HepG2 (cell line): ENCODE data around the gene FCER1A. TPM values are rescaled to one million over a fixed set of nuclear protein-coding genes. Genes with fewer than 3 reads are reported as not detected.

Source experiments
- KAT7 ChIP-seq: IDR thresholded peaks from 2 replicates; pipeline ENCODE4 v1.6.1; 2018; ENCODE audit warnings: borderline replicate concordance, missing compliant biosample characterization
- SRF ChIP-seq: IDR thresholded peaks from 2 replicates; pipeline ENCODE4 v1.6.1; 2011; ENCODE audit warnings: mild to moderate bottlenecking, low read depth, low read length, moderate library complexity
- TMF1 ChIP-seq: sonication (generic); formaldehyde crosslinking; IDR thresholded peaks from 2 replicates; pipeline ENCODE4 v1.8.1; 2022; ENCODE audit warnings: low read depth, missing genetic modification reagents
- ZNF207 ChIP-seq: fragments of 450-650 bp; IDR thresholded peaks from 2 replicates; pipeline ENCODE4 v1.6.1; 2016; ENCODE audit warnings: antibody characterized with exemption, borderline replicate concordance
- ZNF570 ChIP-seq: sonication (generic); formaldehyde crosslinking; IDR thresholded peaks from 2 replicates; pipeline ENCODE4 v1.4.0; 2020; ENCODE audit warnings: mild to moderate bottlenecking, missing genetic modification reagents, borderline replicate concordance
- ZNF850 ChIP-seq: sonication (generic); formaldehyde crosslinking; conservative IDR thresholded peaks from 2 replicates; pipeline ENCODE4 v1.9.0; 2021; ENCODE audit warnings: mild to moderate bottlenecking, missing genetic modification reagents
- polyA plus RNA-seq, 8 experiments: library from polyadenylated mRNA; depleted of rRNA in 3 of 8; stranded (reverse) in 7 of 8; unstranded in 1 of 8; fragments of >200 nt; fragmentation: Illumina TruSeq in 4 of 8; extraction: Trizol in 4 of 8; gene quantifications; 2 replicates each; pipeline versions ENCODE4 v1.2.1 to v1.2.3, GENCODE V29; 2011 to 2016; ENCODE audit warnings: low read depth in 4 of 8, missing spikeins in 1 of 8, mixed read lengths in 1 of 8; ENCODE audit not compliant: insufficient read depth in 1 of 8
- total RNA-seq, 5 experiments: library from RNA; depleted of rRNA; stranded (reverse); fragments of >200 nt; fragmentation: Illumina TruSeq; extraction: Trizol; gene quantifications; 2 replicates each; pipeline ENCODE4 v1.2.3, GENCODE V29; 2016; ENCODE audit warnings: low read depth in 1 of 5
- TF ChIP-seq, protein P1 (sequence below): sonication (generic); formaldehyde crosslinking; IDR thresholded peaks from 2 replicates; pipeline ENCODE4 v1.5.1; 2020; ENCODE audit warnings: mild to moderate bottlenecking, missing genetic modification reagents
- TF ChIP-seq, protein P2 (sequence below): sonication (generic); formaldehyde crosslinking; IDR thresholded peaks from 2 replicates; pipeline ENCODE4 v1.4.0; 2020; ENCODE audit warnings: mild to moderate bottlenecking, missing genetic modification reagents
- TF ChIP-seq, protein P3 (sequence below): sonication (generic); formaldehyde crosslinking; IDR thresholded peaks from 2 replicates; pipeline ENCODE4 v1.4.0; 2020; ENCODE audit warnings: missing genetic modification reagents, mild to moderate bottlenecking, borderline replicate concordance

FCER1A gene
- total and polyA plus RNA-seq, 2 of the 13 experiments (the other 11 are each of a cell fraction or from before 2014, with no cell fraction given) = not detected

DNA sequence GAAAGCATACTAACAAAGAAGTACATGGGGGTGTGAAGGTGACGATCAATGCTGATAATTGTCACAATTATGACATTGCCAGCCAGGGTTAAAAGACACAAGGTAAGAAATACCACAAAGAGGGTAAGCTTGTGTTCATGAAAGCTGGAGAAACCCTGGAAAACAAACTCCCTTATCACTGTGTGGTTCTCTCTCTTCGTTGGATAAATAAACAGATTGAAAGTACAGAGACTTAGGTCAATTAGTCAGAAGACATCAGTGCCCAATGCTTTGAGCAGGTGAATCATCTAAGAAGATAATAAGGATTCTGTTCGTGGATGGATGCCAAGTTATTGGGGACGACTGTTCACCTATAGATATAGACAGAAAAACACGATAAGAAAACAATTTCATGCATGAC lies 22.4 kb upstream of the FCER1A start (continued):
- TF ChIP-seq, protein P1, sequence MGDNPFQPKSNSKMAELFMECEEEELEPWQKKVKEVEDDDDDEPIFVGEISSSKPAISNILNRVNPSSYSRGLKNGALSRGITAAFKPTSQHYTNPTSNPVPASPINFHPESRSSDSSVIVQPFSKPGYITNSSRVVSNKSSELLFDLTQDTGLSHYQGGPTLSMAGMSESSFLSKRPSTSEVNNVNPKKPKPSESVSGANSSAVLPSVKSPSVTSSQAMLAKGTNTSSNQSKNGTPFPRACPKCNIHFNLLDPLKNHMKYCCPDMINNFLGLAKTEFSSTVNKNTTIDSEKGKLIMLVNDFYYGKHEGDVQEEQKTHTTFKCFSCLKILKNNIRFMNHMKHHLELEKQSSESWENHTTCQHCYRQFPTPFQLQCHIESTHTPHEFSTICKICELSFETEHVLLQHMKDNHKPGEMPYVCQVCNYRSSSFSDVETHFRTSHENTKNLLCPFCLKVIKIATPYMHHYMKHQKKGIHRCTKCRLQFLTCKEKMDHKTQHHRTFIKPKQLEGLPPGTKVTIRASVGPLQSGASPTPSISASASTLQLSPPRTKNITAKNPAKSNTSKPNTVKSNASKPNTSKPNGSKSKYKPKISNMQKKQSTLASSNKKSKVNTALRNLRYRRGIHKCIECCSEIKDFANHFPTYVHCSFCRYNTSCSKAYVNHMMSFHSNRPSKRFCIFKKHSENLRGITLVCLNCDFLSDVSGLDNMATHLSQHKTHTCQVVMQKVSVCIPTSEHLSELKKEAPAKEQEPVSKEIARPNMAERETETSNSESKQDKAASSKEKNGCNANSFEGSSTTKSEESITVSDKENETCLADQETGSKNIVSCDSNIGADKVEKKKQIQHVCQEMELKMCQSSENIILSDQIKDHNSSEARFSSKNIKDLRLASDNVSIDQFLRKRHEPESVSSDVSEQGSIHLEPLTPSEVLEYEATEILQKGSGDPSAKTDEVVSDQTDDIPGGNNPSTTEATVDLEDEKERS = no peak
- TF ChIP-seq, protein P2, sequence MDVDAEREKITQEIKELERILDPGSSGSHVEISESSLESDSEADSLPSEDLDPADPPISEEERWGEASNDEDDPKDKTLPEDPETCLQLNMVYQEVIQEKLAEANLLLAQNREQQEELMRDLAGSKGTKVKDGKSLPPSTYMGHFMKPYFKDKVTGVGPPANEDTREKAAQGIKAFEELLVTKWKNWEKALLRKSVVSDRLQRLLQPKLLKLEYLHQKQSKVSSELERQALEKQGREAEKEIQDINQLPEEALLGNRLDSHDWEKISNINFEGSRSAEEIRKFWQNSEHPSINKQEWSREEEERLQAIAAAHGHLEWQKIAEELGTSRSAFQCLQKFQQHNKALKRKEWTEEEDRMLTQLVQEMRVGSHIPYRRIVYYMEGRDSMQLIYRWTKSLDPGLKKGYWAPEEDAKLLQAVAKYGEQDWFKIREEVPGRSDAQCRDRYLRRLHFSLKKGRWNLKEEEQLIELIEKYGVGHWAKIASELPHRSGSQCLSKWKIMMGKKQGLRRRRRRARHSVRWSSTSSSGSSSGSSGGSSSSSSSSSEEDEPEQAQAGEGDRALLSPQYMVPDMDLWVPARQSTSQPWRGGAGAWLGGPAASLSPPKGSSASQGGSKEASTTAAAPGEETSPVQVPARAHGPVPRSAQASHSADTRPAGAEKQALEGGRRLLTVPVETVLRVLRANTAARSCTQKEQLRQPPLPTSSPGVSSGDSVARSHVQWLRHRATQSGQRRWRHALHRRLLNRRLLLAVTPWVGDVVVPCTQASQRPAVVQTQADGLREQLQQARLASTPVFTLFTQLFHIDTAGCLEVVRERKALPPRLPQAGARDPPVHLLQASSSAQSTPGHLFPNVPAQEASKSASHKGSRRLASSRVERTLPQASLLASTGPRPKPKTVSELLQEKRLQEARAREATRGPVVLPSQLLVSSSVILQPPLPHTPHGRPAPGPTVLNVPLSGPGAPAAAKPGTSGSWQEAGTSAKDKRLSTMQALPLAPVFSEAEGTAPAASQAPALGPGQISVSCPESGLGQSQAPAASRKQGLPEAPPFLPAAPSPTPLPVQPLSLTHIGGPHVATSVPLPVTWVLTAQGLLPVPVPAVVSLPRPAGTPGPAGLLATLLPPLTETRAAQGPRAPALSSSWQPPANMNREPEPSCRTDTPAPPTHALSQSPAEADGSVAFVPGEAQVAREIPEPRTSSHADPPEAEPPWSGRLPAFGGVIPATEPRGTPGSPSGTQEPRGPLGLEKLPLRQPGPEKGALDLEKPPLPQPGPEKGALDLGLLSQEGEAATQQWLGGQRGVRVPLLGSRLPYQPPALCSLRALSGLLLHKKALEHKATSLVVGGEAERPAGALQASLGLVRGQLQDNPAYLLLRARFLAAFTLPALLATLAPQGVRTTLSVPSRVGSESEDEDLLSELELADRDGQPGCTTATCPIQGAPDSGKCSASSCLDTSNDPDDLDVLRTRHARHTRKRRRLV (CRISPR knock-in tag) = no peak
- TF ChIP-seq SRF = no peak
- no peak for TF ChIP-seq KAT7 (CRISPR knock-in tag)
- TF ChIP-seq ZNF850 (CRISPR knock-in tag) = no peak
- no peak for TF ChIP-seq ZNF570
- no peak for TF ChIP-seq ZNF207
- TF ChIP-seq, protein P3, sequence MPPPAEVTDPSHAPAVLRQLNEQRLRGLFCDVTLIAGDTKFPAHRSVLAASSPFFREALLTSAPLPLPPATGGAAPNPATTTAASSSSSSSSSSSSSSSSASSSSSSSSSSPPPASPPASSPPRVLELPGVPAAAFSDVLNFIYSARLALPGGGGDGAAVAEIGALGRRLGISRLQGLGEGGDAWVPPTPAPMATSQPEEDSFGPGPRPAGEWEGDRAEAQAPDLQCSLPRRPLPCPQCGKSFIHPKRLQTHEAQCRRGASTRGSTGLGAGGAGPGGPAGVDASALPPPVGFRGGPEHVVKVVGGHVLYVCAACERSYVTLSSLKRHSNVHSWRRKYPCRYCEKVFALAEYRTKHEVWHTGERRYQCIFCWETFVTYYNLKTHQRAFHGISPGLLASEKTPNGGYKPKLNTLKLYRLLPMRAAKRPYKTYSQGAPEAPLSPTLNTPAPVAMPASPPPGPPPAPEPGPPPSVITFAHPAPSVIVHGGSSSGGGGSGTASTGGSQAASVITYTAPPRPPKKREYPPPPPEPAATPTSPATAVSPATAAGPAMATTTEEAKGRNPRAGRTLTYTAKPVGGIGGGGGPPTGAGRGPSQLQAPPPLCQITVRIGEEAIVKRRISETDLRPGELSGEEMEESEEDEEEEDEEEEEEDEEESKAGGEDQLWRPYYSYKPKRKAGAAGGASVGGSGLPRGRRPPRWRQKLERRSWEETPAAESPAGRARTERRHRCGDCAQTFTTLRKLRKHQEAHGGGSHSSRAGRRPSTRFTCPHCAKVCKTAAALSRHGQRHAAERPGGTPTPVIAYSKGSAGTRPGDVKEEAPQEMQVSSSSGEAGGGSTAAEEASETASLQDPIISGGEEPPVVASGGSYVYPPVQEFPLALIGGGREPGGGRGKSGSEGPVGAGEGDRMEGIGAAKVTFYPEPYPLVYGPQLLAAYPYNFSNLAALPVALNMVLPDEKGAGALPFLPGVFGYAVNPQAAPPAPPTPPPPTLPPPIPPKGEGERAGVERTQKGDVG = no peak
- TF ChIP-seq TMF1 (CRISPR knock-in tag) = no peak
